SH-SY5Y (cell line): ENCODE results near the gene PPP2R1B.

Source experiments
- GATA2 ChIP-seq: IDR thresholded peaks from 2 replicates; pipeline ENCODE4 v1.6.1; 2011; ENCODE audit warnings: mild to moderate bottlenecking, low read depth, low read length
- GATA3 ChIP-seq: IDR thresholded peaks from 2 replicates; pipeline ENCODE4 v1.6.1; 2011; ENCODE audit warnings: low read depth, mild to moderate bottlenecking, low read length, moderate library complexity

DNA sequence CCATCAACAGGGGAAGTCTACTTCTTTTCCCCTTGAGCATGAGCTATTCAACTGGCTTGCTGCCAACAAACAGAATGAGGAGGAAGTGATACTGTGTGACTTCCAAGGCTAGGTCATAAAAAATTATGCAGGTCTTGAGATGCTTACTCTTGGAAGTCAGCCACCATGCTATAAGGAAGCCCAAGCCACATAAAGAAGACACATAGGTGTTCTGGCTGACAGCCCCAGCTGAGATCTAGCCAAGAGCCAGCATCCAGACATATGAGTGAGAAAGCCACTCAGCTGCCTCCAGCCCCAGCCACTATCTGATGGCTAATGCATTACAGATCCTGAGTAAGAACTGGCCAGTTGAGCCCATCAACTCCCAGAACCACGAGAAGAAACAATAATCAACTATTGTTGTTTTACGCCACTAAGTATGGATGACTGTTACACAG lies 31.0 kb upstream of the PPP2R1B start:
- TF ChIP-seq GATA2, result no peak
- no peak for TF ChIP-seq GATA3
